ENCODE data around the gene UCK1. TPM values are rescaled to one million over a fixed set of nuclear protein-coding genes. Genes with fewer than 3 reads are reported as not detected.

Gene UCK1
- total and polyA plus RNA-seq, 2 of the 8 experiments (the other 6 are each of a cell fraction or from before 2014, with no cell fraction given), result 35.1 to 42.0 TPM

DNA sequence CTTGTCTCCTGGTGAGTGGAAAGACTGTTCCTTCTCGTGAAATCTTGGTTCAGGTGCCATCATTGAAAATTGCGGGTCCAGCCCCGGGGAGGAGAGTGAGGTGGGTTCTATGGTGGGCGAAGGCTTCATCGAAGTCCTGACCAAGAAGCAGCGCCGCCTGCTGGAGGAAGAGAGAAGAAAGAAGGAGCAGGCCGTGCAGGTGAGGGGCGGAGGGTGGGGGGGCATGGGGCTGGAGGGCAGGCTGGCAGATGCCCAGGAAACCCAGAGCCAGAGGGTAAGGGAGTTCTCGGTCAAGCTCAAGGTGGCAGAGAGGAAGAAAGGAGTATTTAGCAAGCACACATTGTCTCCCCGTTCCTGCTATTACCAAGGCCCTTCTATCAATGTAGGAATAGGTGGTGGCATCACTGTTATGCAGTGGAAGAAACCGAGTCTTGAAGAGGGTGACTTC lies 52.6 kb downstream of the UCK1 start:
- no peak overlapping the region for H2AK5ac ChIP-seq (ENCODE audit: low read depth, low read length)
- no peak for FAIRE-seq
- no peak overlapping the region for H4K5ac ChIP-seq (ENCODE audit: insufficient read length, low read depth, low read length)
- no peak overlapping the region for H3K14ac ChIP-seq (ENCODE audit: insufficient read length)
- DNase-seq (ENCODE audit: low read depth in 1 of 2, low spot score in 2 of 2), result peak; percentile 33 to 85
- peaks cover 10% of the 10 kb centered on the region; the same call in 1 of the 2 replicates for H3K79me1 ChIP-seq (ENCODE audit: low read depth, low read length)
- H3K9ac ChIP-seq (replicated peaks in 1 of 4; ENCODE audit: extremely low read depth in 1 of 4, low read depth in 3 of 4, low read length in 3 of 4), result no peak overlapping the region
- ChIA-PET POLR2A (ENCODE audit: partially characterized antibody) (interaction anchor here (0.8 to 1.3 kb wide), 2 partner anchors 15 to 105 kb away, joined by 3 to 5 read pairs; no protein-coding TSS in a partner anchor), CTCF (ENCODE audit: partially characterized antibody) (interaction anchor here (0.8 to 5.2 kb wide), 20 partner anchors 8 to 389 kb away, joined by 3 to 31 read pairs (median 5); no protein-coding TSS in a partner anchor)
- no peak overlapping the region for H3K4me3 ChIP-seq (ENCODE audit: extremely low read depth in 1 of 4, insufficient read depth in 2 of 4, low read depth in 3 of 4, low read length in 4 of 4)
- H3K4me1 ChIP-seq (replicated peaks in 1 of 4; ENCODE audit: control insufficient read depth in 3 of 4, insufficient read depth in 4 of 4, low read length in 3 of 4), result no peaks in the 10 kb centered on the region
- no peak overlapping the region for H2BK5ac ChIP-seq (ENCODE audit: low read depth, low read length)
- no peak overlapping the region for H3K4me2 ChIP-seq (ENCODE audit: insufficient read depth in 1 of 2, low read depth in 2 of 2, low read length in 2 of 2)
- H4K8ac ChIP-seq (ENCODE audit: extremely low read depth, insufficient read depth, low read length), result no peak overlapping the region
- TF ChIP-seq, protein P1, sequence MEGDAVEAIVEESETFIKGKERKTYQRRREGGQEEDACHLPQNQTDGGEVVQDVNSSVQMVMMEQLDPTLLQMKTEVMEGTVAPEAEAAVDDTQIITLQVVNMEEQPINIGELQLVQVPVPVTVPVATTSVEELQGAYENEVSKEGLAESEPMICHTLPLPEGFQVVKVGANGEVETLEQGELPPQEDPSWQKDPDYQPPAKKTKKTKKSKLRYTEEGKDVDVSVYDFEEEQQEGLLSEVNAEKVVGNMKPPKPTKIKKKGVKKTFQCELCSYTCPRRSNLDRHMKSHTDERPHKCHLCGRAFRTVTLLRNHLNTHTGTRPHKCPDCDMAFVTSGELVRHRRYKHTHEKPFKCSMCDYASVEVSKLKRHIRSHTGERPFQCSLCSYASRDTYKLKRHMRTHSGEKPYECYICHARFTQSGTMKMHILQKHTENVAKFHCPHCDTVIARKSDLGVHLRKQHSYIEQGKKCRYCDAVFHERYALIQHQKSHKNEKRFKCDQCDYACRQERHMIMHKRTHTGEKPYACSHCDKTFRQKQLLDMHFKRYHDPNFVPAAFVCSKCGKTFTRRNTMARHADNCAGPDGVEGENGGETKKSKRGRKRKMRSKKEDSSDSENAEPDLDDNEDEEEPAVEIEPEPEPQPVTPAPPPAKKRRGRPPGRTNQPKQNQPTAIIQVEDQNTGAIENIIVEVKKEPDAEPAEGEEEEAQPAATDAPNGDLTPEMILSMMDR (IDR thresholded peaks at IDR 0.05; ENCODE audit: control extremely low read depth in 1 of 3, insufficient read depth in 1 of 3, low read depth in 1 of 3, low read length in 3 of 3), result peak; percentile 55 to 85 (median 68)
- TF ChIP-seq CREB1 (IDR thresholded peaks at IDR 0.05), result no peak
- TF ChIP-seq RAD21 (IDR thresholded peaks at IDR 0.05 in 1 of 2, conservative IDR thresholded peaks at IDR 0.05 in 1 of 2; ENCODE audit: low read depth in 2 of 2, low read length in 2 of 2), result peak; percentile 43 to 49
- H2BK20ac ChIP-seq (ENCODE audit: low read length), result no peak overlapping the region
- H3K27ac ChIP-seq (ENCODE audit: low read depth, low read length), result no peak overlapping the region
- WGBS, 2 experiments (ENCODE audit: extremely low coverage in 1 of 2, insufficient coverage in 1 of 2, insufficient read length in 1 of 2, insufficient replicate concordance in 2 of 2, low coverage in 1 of 2, low lambda C conversion rate in 2 of 2, missing lambda C conversion rate in 1 of 2), result 68% methylated on average over 10 of the region's 12 CpGs; no CpG with 5 or more reads in 1 of the 2 experiments
- no peak overlapping the region for H3K4ac ChIP-seq (replicated peaks; ENCODE audit: insufficient read length, low read depth, low read length)
- peaks cover 5 to 29% of the 10 kb centered on the region in 2 experiments for H4K20me1 ChIP-seq (replicated peaks in 1 of 2; ENCODE audit: control insufficient read depth in 1 of 2, insufficient read depth in 2 of 2, low read length in 2 of 2)
- H3K18ac ChIP-seq (ENCODE audit: extremely low read depth, low read length), result no peak overlapping the region
- H2AFZ ChIP-seq (ENCODE audit: low read length), result no peak overlapping the region
- H2BK120ac ChIP-seq (replicated peaks; ENCODE audit: low read depth, low read length), result no peak overlapping the region
- no peak overlapping the region for H4K91ac ChIP-seq (replicated peaks; ENCODE audit: insufficient read length, low read length)
- no peaks in the 10 kb centered on the region for H3K23me2 ChIP-seq (ENCODE audit: low read depth, low read length)
- peaks cover 67 to 95% (median 87%) of the 10 kb centered on the region in 4 experiments for H3K36me3 ChIP-seq (ENCODE audit: control insufficient read depth in 2 of 4, insufficient read depth in 4 of 4, low read length in 3 of 4)
- no peak overlapping the region for H2BK12ac ChIP-seq (ENCODE audit: low read depth, low read length)
- H3K56ac ChIP-seq (replicated peaks; ENCODE audit: insufficient read length, low read depth, low read length), result no peak overlapping the region
- no peak overlapping the region for H2BK15ac ChIP-seq (ENCODE audit: low read length)
- no peaks in the 10 kb centered on the region for H3K27me3 ChIP-seq (replicated peaks in 1 of 4; ENCODE audit: control insufficient read depth in 3 of 4, extremely low read depth in 1 of 4, insufficient read depth in 3 of 4, low read length in 3 of 4)
- no peaks in the 10 kb centered on the region for H3K9me3 ChIP-seq (ENCODE audit: insufficient read depth in 2 of 2, low read depth in 1 of 2, low read length in 1 of 2)
- H3K79me2 ChIP-seq (ENCODE audit: control insufficient read depth in 1 of 2, insufficient read depth in 2 of 2, low read length in 2 of 2), result peaks cover 0 to 17% of the 10 kb centered on the region in 2 experiments; a peak in 1 of 4 replicates
- no peak overlapping the region for H3K23ac ChIP-seq (ENCODE audit: insufficient read length)

Data from H1 (cell line).